Retina (tissue), 1 donor: ENCODE measurements around the gene BTF3L4.
"Not testable (repeated sequence)": the region's sequence is repeated elsewhere in the genome, so short reads cannot be mapped to it uniquely, and the experiment has no call there.

ENCODE experiments used
- DNase-seq: peaks from one replicate; pipeline ENCODE4 v3.0.0-alpha.2; 2016

BTF3L4 gene

DNA sequence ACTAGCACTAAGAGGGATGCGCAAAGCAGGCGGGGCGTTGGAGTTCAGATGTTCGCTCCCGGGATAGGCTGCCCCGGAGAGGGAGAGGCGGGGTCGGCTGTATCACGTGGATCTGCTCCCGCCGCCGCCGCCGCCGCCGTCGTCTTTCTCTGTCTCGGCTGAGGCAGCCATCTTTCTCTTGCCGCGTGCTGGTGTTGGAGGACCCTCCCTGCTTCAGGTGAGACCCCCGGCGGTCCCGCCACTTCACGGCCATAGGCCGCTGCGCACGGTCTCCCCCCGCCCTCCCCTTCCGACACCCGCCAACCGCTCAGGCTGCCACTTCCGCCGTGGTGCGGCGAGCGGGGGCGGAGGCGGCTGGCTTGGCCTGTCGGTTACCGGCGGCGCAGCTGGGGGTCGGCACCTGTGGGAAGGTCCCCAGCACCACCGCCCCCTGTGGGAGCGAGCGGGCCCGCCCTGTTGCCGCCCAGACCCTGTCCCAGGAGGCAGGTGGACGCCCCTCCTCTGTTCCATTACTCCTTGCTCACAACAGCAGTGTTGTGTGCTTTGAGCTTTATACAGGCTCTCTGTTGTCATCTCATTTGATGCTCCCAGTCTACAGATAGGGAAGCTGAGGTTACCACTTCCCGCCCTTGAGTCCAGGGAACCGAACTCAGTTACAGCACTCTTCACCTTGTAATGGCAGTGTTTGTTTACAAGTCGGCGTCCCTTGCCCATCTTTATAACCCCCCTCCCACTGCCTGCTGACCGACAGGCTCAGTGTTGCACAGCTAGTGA, at the start of gene BTF3L4:
Gene BTF3L4 (plus strand): TSS at position 133 of the 774 bp plus-strand sequence. CDS start 3,553 bp downstream, outside the sequence.
- peak; percentile 94 for DNase-seq

DNA sequence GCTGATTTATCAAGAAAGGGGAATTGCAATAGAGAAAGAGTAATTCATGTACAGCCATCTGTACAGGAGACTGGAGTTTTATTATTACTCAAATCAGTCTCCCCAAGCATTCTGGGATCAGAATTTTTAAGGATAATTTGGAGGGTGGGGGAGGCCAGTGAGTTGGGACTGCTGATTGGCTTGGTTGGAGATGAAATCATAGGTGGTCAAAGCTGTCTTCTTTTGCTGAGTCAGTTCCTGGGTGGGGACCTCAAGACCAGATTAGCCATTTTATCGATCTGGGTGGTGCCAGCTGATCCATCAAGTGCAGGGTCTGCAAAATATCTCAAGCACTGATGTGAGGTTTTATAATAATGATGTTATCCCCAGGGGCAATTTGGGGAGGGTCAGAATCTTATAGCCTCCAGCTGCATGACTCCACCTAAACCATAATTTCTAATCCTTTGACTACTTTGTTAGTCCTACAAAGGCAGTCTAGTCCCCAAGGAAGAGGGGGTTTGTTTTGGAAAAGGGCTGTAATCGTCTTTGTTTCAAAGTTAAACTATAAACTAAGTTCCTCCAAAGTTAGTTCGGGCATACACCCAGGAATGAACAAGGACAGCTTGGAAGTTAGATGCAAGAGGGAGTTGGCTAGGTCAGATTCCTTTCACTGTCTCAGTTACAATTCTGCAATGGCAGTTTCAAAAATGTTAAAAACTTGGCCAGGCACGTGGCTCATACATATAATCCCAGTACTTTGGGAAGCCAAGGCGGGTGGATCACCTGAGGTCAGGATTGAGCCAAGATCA, 48.7 kb upstream of the BTF3L4 start:
- no peak for DNase-seq

DNA sequence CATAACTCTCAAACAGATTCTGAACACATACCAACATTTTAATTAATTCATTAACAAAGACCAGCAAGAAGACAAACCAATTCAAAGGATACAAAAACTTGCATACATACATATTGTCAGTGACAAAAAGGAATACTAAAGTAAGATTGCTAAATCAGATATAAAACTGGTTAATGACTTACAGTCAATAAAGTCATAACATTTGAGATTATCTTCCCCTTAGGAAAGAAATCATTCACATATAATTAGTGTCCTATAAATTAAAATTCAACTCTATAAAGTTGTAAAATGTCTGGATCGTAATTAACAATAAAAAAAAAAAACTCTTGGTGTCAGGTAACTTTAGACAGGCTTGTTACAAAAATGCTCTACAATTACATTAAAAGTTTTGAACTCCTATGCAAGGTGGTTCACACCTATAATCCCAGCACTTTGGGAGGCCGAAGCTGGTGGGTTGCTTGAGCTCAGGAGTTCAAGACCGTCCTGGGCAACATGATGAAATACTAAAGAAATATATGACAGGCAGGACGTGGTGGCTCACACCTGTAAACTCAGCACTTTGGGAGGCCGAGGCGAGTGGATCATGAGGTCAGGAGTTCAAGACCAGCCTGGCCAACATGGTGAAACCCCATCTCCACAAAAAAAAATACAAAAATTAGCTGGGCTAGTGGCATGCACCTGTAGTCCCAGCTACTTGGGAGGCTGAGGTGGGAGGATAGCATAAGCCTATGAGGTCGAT, 47.9 kb upstream of the BTF3L4 start:
- no peak for DNase-seq

DNA sequence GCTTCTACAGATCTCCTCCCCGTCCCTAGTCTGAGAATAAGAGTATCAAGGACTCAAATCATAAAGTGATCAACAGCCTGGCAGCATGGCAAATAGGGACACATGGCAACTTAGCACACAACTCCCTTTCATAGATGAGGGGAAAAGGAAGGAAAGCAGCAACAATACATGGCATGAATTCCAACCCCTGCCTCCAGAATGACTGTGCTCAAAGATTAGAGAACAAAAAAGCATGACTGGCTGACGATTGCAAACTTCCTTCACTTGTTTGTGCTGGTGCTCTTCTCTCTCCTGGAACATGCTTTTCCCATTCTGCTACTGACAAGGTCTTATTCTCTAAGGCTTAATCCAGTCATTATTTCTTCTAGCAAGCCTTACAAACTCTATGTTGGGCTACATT, 34.0 kb upstream of the BTF3L4 start:
- DNase-seq: no peak

DNA sequence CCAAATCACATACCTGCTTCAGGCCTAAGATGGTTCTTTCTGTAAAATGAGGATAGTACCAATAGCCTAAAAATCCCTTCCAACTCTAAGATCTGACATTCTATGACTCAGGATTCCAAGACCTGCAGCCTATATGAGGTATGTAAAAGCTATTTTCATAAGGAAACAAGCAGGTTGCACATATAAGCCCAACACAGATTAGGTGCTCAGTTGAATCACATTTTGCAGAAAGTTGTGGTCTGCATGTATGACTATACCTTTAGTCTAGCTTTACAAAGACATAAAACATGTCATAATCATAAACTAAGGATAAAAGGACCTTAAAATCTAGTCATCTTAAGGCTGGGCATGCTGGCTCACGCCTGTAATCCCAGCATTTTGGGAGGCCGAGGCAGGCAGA, 29.8 kb upstream of the BTF3L4 start:
- DNase-seq: no peak

DNA sequence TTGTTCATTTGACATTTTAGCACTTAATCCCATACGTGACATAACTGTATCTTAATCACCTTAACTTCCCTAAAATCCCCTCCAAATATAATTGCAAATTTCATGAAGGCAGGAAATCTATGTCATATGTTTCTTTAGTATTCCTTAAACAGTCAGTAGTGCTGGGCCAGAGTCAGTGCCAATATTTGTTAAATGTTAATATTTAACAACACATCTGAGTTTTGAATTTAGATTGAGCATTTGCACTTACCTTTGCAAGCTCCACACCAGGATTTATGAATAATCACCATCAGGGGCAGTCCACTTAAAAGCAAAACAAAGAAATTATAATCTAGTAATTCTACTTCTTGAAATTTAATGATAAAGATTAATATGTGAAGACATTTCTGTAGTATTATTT, 27.8 kb upstream of the BTF3L4 start:
- no peak for DNase-seq

DNA sequence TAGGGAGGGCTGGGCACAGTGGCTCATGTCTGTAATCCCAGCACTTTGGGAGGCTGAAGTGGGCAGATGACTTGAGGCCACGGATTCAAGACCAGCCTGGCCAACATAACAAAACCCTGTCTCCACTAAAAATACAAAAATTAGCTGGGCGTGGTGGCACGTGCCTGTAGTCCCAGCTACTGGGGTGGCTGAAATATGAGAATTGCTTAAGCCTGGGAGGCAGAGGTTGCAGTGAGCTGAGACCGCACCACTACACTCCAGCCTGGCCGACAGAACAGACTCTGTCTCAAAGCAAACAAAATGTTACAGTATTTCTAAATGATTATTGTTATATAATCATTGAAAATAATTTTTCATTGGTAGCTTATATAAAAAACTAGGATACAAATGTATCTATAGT, 27.3 kb upstream of the BTF3L4 start:
- DNase-seq: not testable (repeated sequence)

DNA sequence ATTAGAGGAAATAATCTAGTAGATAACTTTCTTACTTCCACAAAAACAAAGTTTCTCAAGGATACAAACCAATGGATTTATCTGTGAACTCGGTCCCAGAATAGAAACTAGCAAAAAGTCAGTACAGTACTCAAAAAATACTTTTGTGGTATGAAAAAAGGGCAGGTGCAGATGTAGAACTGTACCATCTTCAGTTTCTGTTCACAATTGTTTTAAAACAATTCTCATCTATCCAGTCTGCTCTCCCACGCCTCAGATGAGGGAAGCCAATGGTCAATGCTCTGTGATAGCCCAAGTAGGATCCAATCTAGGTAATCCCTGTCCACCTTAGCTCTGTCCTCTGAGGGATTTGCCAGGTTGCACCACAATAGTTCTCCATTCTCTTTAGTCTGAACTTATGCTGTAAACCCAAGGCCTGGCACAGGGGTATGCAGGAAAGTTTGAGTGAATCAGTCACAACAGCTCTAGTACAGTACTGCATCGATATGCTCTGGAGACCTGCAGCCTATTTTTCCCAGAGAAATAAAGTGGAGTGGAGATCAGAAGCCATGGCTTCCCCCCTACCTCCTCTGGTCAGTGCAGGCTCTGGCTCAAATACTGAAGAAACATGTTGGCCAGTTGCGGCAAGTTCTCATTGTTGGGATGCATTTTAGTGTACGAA, 23.8 kb upstream of the BTF3L4 start:
- DNase-seq: no peak

DNA sequence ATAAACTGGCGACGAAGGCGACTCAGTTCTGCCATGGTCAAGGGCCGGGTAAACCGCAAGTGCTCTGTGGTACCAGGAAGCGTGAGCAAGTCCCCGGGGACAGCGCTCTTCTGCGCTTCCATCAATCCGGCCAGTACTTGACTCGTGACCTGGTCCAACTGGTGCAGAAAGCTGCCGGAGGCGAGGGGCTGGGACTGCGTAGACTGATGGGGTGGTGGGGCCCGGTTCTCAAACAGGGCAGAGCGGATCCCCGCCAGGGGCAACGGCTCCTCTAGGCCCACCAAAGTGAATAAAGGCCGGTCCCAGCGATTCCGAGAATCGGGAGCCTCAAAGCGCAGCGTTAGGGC, 23.3 kb upstream of the BTF3L4 start:
- no peak for DNase-seq

DNA sequence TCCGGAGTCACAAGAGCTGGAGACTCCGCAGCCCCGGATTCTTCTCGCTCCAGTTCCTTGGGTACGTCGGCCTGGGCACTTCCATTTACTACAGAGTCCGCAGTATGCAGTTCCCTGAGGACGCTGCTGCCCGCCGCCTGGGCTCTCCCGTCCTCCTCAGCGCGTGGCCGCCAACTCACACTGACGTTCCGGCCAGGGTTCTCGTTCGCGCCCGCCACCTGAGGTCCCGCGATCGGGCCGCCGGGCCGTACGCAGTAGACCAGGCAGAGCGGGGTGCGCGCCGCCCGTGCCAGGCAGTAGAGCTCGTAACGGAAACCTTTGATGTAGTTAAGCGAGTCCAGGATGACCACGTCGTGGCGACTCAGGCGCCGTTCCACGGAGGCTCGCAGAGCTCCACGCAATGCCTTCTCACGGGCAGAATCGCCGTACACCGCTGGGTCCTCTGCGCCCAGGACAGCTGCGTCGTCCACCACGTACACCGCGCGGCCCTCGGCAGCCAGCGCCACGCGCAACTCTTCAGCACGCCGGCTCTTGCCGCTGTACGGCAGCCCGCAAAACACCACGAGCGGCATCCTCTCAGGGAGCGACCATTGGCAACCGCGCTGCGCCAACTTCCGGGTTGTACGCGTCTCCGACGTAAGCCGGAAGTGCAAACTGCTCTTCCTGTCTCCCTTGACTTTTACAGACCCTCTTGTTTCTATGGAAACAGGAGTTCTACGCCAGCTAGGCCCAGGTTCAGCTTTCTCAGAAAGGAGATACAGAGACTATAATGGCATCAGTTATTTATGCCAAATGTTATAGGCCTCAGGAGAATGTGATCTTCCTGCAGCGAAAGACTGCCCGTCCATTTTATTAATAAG, 22.7 kb upstream of the BTF3L4 start, which contains the start of gene KTI12:
Gene KTI12 (minus strand): TSS at position 621 of the 860 bp plus-strand sequence. CDS start 49 bp downstream, at position 572.
- DNase-seq: peak; percentile 95

DNA sequence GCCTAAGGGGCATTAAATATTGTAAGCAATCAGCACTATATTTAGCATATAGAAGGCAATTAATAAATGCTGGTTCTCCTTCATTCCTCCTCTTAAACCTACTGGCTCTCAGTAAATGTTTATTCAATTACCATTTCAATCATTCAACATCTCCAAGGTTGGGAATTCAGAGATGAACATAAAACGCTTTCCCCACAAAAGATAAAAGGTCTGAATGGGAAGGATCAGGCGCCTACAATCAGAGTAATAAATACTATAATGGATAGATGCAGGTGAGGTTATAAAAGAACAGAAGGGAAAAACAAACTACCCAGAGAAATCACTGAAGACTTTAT, 22.1 kb upstream of the BTF3L4 start:
- no peak for DNase-seq

DNA sequence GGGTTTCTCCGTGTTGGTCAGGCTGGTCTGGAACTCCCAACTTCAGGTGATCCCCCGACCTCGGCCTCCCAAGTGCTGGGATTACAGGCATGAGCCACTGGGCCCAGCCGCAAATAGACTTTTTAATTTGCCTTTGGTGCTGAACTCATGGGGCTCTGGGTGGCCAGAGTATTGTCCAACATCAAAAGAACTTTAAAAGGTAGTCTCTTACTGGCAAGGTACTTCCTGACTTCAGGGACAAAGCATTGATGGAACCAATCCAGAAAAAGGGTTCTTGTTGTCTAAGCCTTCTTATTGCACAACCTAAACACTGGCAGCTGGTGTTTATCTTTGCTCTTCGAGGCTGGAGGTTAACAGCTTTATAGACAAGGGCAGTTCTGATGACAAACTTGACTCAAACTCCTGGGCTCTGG, 18.7 kb upstream of the BTF3L4 start:
- DNase-seq: no peak

DNA sequence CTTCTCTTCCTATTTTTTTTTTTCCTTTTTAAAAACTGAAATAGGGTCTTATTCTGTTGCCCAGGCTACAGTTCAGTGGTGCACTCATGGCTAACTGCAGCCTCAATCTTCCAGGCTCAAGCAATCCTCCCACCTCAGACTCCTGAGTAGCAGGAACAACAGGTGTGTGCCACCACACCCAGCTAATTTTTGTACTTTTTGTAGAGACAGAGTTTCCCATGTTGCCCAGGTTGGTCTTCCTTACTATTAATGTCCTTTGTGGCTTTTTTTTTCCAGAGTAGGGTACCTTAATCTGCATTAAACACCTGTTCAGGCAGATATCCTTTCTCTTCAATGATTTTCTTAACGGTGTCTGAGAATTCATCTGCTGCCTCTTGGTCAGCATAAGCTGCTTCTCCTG, 18.2 kb upstream of the BTF3L4 start:
- no peak for DNase-seq

DNA sequence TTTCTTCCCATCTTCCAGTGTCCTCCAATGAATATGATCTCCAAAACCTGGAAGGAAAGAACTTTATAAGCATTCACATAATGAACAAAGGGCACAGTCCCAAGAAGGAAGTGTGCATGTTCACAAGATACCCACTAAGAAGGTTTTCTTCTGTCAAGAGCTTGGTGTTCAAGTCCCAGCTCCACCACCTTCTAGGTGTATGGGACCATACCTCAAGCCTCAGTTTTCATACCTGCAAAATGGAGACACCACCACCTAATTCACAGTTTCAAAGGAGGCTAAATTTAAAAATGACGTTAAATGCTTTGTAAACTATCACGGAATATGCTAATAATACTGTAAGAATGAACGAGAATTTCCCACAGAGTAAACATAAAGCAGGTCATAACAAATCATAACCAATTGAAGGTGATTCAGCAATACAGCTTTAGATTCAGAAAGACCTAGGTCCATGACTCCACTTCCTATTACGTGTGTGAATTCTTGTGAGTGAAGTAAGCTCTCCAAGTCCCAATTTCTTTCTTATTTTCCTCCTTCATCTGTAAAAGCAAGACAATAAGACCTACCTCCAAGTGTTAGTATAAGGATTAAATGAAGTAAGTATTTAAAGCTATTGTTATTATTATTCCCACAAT, 14.4 kb upstream of the BTF3L4 start:
- no peak for DNase-seq

DNA sequence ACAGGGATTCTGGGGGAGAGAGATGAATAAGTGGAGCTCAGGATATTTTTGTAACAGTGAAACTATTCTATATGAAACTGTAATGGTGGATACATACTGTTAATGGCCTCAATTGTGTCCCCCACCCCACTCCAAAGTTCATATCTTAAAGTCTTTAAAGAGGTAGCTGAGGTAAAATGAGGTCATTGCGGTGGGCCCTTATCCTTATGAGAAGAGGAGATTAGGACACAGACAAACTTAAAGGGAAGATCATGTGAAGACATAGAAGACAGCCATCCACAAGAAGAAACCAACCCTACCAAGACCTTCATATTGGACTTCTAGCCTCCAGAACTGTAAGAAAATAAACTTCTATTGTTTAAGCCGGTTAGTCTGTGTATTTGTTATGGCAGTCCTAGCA, 10.9 kb upstream of the BTF3L4 start:
- no peak for DNase-seq

DNA sequence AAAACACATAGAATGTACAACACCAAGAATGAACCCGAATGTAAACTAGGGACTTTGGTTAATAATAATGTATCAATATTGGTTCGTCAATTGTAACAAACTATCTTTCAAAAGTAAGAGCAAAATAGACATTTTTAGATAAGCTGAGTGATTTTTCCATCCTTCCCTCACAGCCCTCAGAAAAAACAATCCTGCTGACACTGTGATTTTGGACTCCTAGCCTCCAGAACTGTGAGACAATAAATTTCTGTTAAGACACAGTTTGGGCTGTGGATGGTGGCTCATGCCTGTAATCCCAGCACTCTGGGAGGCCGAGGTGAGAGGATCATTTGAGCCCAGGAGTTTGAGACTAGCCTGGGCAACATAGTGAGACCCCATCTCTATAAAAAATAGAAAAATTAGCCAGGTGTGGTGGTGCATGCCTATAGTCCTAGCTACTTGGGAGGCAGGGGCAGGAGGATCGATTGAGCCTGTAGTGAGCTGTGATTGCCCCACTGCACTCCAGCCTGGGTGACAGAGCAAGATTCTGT, 10.4 kb upstream of the BTF3L4 start:
- not testable (repeated sequence) for DNase-seq

DNA sequence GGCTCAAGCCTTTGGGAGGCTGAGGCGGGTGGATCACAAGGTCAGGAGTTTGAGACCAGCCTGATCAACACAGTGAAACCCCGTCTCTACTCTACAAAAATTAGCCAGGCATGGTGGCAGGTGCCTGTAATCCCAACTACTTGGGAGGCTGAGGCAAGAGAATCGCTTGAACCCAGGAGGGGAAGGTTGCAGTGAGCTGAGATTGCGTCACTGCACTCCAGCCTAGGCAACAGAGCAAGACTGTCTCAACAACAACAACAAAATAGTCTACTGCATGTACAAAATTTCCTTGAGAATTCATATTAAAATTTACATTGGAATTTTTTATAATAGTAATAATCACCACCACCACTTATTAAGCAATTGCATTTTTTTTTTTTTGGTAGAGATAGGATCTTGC, 6.8 kb upstream of the BTF3L4 start:
- not testable (repeated sequence) for DNase-seq

DNA sequence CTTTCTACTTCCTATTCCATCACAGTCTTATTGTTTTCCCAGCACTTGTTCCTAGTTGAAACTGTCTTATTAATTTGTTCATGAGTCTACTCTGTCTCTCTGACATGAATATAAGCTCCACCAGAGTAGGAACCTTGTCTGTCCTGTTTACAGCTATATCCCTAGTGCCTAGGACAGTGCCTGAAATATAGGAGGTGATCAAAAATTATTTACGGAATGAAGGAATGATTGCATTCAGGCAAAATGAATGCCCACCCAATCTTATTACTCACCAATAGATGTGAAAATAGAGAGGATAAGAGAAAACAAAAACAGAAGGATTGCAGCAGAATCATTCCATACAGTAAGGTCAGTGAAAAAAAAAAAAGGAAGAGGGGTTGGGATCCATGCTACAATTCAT, 2.2 kb upstream of the BTF3L4 start:
- no peak for DNase-seq

DNA sequence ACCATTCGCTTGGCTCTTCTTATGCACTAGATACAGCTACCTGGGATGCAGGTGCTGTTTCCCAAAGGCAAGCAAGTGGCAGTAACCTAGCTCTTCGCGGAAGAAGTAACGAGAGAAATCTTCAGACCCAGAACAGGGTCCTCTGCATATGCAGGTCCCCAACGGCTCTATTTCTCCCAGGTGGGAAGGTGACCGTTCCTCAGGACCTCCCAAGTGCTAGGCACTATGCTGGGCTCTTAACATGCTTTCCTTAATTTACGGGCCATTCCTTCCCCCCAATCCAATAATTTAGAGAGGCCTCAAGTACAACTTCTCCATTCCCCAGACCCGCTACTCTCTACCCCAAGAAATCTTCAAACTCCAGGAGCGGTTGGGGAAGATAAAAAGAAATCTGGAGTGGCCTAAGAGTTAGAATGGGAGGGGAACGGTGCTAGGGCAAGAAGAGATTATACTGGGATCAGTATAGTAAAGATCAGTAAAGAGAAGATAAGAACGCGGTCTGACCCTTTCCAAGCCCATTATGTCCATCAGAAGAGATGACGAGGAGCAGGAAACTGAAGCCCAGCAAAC, 1.5 kb upstream of the BTF3L4 start:
- DNase-seq: no peak

DNA sequence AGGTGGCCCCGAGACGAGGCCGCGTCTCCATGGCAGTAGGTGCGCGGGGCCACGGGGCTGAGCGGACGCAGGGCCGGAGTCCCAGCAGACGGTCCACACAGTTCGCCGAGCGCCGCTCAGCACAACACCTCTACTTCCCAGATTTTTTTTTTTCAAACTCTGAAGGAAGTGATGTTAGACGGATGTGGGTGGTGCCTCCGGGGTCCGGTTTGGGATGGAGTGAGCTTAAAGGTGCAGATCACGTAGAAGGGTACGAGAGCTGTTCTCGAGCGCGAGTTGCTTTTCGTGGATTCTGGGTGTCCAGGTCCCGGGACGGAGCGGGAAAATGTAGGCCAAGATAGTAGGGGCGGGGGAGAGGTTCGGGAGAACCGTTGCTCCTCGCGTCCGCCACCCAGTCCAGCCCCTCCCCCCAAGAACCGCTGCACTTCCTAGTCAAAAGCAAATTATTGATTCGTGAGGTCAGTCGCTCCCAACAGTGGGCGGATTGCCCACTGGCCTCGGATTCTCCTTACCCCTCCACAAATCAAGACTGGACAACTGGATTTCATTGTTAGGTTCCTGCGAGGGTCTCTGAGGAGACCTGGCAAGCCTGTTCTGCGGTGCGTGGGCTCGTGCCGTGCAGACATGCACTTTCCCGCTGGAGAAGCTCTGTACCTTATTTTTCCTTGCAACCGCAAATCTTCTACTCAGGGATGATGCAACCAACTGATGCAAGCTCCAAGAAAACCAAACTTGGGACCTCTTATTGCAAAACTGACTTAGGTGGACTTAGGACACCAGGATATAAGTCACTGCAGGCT, 829 bp upstream of the BTF3L4 start, which contains the start of gene TXNDC12:
Gene TXNDC12 (minus strand): TSS at position 126 of the 800 bp plus-strand sequence. CDS start 95 bp downstream, at position 31.
- peak; percentile 96 for DNase-seq
